Neural progenitor cell (in vitro differentiated cells): ENCODE data around the gene OTOS. TPM values are rescaled to one million over a fixed set of nuclear protein-coding genes. Genes with fewer than 3 reads are reported as not detected.

Experiments
- DNase-seq: peaks from one replicate; pipeline ENCODE4 v3.0.0-alpha.2; 2016; ENCODE audit warnings: low spot score
- H2AFZ ChIP-seq: fragments of 200-600 bp; sonication (generic); replicated peaks from 2 replicates; pipeline ENCODE4 v1.6.1; 2016; ENCODE audit warnings: antibody characterized with exemption
- H3F3A ChIP-seq: fragments of 200-600 bp; sonication (generic); 2 replicates; pipeline ENCODE4 v1.6.1; 2016; ENCODE audit warnings: antibody characterized with exemption, low read depth
- H3K27ac ChIP-seq: fragments of 200-600 bp; sonication (generic); 2 replicates; pipeline ENCODE4 v1.5.1; 2016; ENCODE audit warnings: mild to moderate bottlenecking
- H3K27me3 ChIP-seq: fragments of 200-600 bp; sonication (generic); 2 replicates; pipeline ENCODE4 v1.6.1; 2016; ENCODE audit warnings: mild to moderate bottlenecking, moderate library complexity
- H3K36me3 ChIP-seq: fragments of 200-600 bp; sonication (generic); 2 replicates; pipeline ENCODE4 v1.5.1; 2016
- H3K4me1 ChIP-seq: fragments of 200-600 bp; sonication (generic); 2 replicates; pipeline ENCODE4 v1.6.1; 2016; ENCODE audit warnings: mixed run types
- H3K4me2 ChIP-seq: fragments of 200-600 bp; sonication (generic); 2 replicates; pipeline ENCODE4 v1.6.1; 2016
- H3K4me3 ChIP-seq: fragments of 200-600 bp; sonication (generic); 2 replicates; pipeline ENCODE4 v1.5.1; 2016
- H3K79me2 ChIP-seq: fragments of 200-600 bp; sonication (generic); 2 replicates; pipeline ENCODE4 v1.6.1; 2016; ENCODE audit warnings: low read depth
- H3K9ac ChIP-seq: fragments of 200-600 bp; sonication (generic); 2 replicates; pipeline ENCODE4 v1.6.1; 2016
- H3K9me3 ChIP-seq: fragments of 200-600 bp; sonication (generic); 2 replicates; pipeline ENCODE4 v1.5.1; 2016; ENCODE audit warnings: low read depth
- H4K20me1 ChIP-seq: fragments of 200-600 bp; sonication (generic); 2 replicates; pipeline ENCODE4 v1.6.1; 2016; ENCODE audit warnings: low read depth
- H3K27ac Mint-ChIP-seq: 3 replicates; pipeline ENCODE4 v1.8.0; 2021; ENCODE audit warnings: mixed read lengths
- H3K27me3 Mint-ChIP-seq: 2 replicates; pipeline ENCODE4 v1.8.0; 2022; ENCODE audit warnings: low read depth, mild to moderate bottlenecking, inconsistent platforms, moderate library complexity, mixed read lengths; ENCODE audit not compliant: insufficient read depth
- H3K36me3 Mint-ChIP-seq: 3 replicates; pipeline ENCODE4 v1.8.0; 2021; ENCODE audit warnings: mixed read lengths
- H3K4me1 Mint-ChIP-seq: 3 replicates; pipeline ENCODE4 v1.8.0; 2021; ENCODE audit warnings: mixed read lengths
- H3K4me3 Mint-ChIP-seq: 3 replicates; pipeline ENCODE4 v1.8.0; 2021; ENCODE audit warnings: mild to moderate bottlenecking, moderate library complexity, mixed read lengths
- H3K9me3 Mint-ChIP-seq: 3 replicates; pipeline ENCODE4 v1.8.0; 2020; ENCODE audit warnings: mixed read lengths
- CTCF ChIP-seq: fragments of 200-600 bp; sonication (generic); IDR thresholded peaks from 2 replicates; pipeline ENCODE4 v1.5.1; 2017; ENCODE audit warnings: antibody characterized with exemption, mild to moderate bottlenecking
- EZH2 ChIP-seq: fragments of 200-600 bp; sonication (generic); IDR thresholded peaks from 2 replicates; pipeline ENCODE4 v1.6.1; 2017; ENCODE audit warnings: antibody characterized with exemption, mild to moderate bottlenecking, moderate library complexity
- EZH2phosphoT487 ChIP-seq: fragments of 200-600 bp; sonication (generic); IDR thresholded peaks from 2 replicates; pipeline ENCODE4 v1.6.1; 2017; ENCODE audit warnings: antibody characterized with exemption
- total RNA-seq: library from RNA; depleted of rRNA; stranded (reverse); fragments of >200 nt; gene quantifications from 2 replicates; pipeline ENCODE4 v1.2.3, GENCODE V29; 2015; ENCODE audit warnings: low replicate concordance

Gene OTOS
- total RNA-seq, 1 donor from 2014 or later, result not detected

DNA sequence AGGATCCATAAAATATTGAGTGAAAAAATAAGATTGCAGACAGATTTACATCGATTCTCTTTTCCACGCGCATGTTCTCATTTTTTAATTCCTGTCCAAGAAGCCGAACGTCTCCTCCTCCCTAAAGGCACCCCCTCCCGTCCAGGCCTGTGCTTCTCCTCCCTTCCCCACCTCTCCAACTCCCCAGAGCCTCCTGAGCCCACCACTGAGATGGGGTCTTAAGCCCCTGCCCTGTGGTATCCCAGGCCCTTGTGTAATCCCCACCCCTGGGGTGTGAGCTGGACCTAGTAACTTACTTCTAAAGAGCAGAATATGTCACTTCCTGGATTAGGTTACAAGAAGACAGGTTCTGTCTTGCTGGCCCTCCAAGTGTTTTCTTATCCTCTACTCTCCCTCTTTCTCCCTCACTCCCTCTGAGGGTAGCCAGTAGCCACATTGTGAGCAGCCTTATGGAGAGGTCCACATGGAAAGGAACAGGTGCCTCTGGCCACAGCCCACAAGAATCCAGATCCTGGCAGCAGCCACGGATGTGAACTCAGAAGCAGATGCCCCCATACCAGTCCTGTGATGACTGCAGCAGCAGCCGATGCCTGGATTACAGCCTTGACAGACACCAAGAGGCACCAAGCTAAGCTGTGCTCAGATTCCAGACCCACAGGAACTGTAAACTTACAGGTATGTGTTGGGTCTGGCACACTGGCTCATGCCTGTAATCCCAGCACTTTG, 39.6 kb upstream of the OTOS start:
- peaks cover 6% of the 10 kb centered on the region for H3K27me3 Mint-ChIP-seq
- DNase-seq, result no peak
- H3K9ac ChIP-seq, result no peak overlapping the region
- H3K27me3 ChIP-seq, result peaks cover 6% of the 10 kb centered on the region
- no peak overlapping the region for H2AFZ ChIP-seq
- no peaks in the 10 kb centered on the region for H4K20me1 ChIP-seq
- no peak overlapping the region for H3K27ac ChIP-seq
- H3K4me3 Mint-ChIP-seq, result peak overlapping the region; percentile 48
- no peaks in the 10 kb centered on the region for H3K36me3 ChIP-seq
- TF ChIP-seq CTCF (no peak), EZH2 (no peak), EZH2phosphoT487 (no peak)
- H3K4me1 ChIP-seq, result peaks cover 2% of the 10 kb centered on the region
- peaks cover 6% of the 10 kb centered on the region for H3K4me1 Mint-ChIP-seq
- H3K36me3 Mint-ChIP-seq, result no peaks in the 10 kb centered on the region
- peak overlapping the region; percentile 78 for H3K27ac Mint-ChIP-seq
- H3K4me2 ChIP-seq, result no peak overlapping the region
- no peaks in the 10 kb centered on the region for H3K9me3 Mint-ChIP-seq
- H3F3A ChIP-seq, result no peaks in the 10 kb centered on the region
- H3K79me2 ChIP-seq, result no peaks in the 10 kb centered on the region
- no peaks in the 10 kb centered on the region for H3K9me3 ChIP-seq
- H3K4me3 ChIP-seq, result no peak overlapping the region

DNA sequence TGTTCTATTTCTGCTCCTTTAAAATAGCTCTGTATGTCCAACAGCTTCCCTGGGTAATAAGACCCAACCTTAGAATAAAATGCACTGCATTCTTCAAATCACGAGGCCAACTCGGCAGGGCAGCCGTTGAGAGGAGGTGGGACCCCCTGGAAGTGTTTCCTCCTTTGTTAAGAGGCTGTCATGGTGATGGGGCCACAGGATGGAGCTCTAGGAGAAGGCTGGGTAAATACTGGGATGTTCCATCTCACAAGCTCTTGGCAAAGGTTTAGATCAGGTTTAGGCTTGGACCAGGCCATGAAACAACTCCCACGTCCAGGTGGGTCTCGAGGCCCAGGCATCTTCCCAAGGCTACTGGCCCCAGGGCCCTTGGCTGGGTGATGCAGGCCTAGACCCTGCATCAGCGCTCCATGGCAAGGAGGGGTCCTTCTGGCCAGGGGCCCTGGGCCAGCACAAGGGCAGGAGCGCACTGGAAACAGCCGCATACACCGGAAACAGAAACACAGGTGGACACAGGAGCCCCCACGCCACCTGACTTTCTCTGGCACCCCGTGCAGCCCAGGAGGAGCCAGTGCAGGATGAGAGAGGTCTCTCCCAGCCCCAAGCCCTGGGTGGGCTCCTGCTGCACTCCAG, 38.8 kb upstream of the OTOS start:
- Histone ChIP-seq H3K4me3 (no peak overlapping the region), H3F3A (no peaks in the 10 kb centered on the region), H3K27me3 (peaks cover 6% of the 10 kb centered on the region), H4K20me1 (no peaks in the 10 kb centered on the region), H3K27ac (no peak overlapping the region), H3K9me3 (no peaks in the 10 kb centered on the region), H3K79me2 (no peaks in the 10 kb centered on the region), H3K4me2 (no peak overlapping the region), H3K9ac (no peak overlapping the region), H3K36me3 (no peaks in the 10 kb centered on the region), H2AFZ (no peak overlapping the region), H3K4me1 (peaks cover 2% of the 10 kb centered on the region)
- no peak overlapping the region for H3K4me3 Mint-ChIP-seq
- H3K9me3 Mint-ChIP-seq, result no peaks in the 10 kb centered on the region
- H3K36me3 Mint-ChIP-seq, result no peaks in the 10 kb centered on the region
- no peak for TF ChIP-seq EZH2phosphoT487
- no peak for TF ChIP-seq CTCF
- no peak for TF ChIP-seq EZH2
- H3K27ac Mint-ChIP-seq, result no peak overlapping the region
- H3K27me3 Mint-ChIP-seq, result peaks cover under 1% of the 10 kb centered on the region
- peaks cover 6% of the 10 kb centered on the region for H3K4me1 Mint-ChIP-seq
- no peak for DNase-seq

- no peaks in the 10 kb centered on the region for H3K79me2 ChIP-seq
- H3K4me3 ChIP-seq, result no peak overlapping the region
- no peaks in the 10 kb centered on the region for H3K36me3 Mint-ChIP-seq
- H3K4me1 Mint-ChIP-seq, result peaks cover 6% of the 10 kb centered on the region
- no peaks in the 10 kb centered on the region for H4K20me1 ChIP-seq
- H3F3A ChIP-seq, result no peaks in the 10 kb centered on the region
- H2AFZ ChIP-seq, result no peak overlapping the region
- no peaks in the 10 kb centered on the region for H3K9me3 Mint-ChIP-seq
- no peak overlapping the region for H3K4me3 Mint-ChIP-seq
- H3K27me3 ChIP-seq, result peaks cover 6% of the 10 kb centered on the region
- H3K4me2 ChIP-seq, result no peak overlapping the region
- H3K36me3 ChIP-seq, result no peaks in the 10 kb centered on the region
- no peak overlapping the region for H3K9ac ChIP-seq
- no peaks in the 10 kb centered on the region for H3K27me3 Mint-ChIP-seq
- no peaks in the 10 kb centered on the region for H3K9me3 ChIP-seq
- DNase-seq, result no peak
- no peak overlapping the region for H3K27ac Mint-ChIP-seq
- TF ChIP-seq EZH2, result no peak
- TF ChIP-seq EZH2phosphoT487, result no peak
- no peak for TF ChIP-seq CTCF
- no peak overlapping the region for H3K27ac ChIP-seq
- H3K4me1 ChIP-seq, result peaks cover 2% of the 10 kb centered on the region
Observed at GRCh38 chr2:240178564-240178963, 38.1 kb upstream of the OTOS start.
